HG03469 (cell line): ENCODE measurements around the gene RANBP9.

Source experiments
- ATAC-seq: cut with Tn5 transposase; IDR thresholded peaks from one replicate; pipeline ENCODE4 v1.9.1; 2021; ENCODE audit warnings: mild to moderate bottlenecking, moderate library complexity, moderate number of reproducible peaks; ENCODE audit not compliant: unreplicated experiment

The RANBP9 gene

GRCh38 chr6:13679996-13680395, 31.6 kb downstream of the RANBP9 start:
- ATAC-seq, result no peak

- ATAC-seq, result no peak
Observed at GRCh38 chr6:13678255-13678983, 33.2 kb downstream of the RANBP9 start.

DNA sequence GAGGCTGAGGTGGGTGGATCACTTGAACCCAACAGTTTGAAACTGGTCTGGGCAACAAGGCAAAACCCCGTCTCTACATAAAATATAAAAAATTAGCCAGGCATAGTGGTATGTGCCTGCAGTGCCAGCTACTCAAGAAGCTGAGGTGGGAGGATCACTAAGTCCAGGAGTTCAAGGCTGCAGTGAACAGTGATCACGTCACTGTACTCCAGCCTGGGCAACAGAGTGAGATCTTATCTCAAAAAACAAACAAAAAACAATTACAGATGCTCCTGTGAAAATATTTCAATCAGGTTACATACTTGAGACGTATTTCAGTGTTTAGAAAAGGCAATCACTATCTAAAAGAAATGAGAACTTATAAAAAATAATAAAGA, 33.8 kb downstream of the RANBP9 start:
- no peak for ATAC-seq

DNA sequence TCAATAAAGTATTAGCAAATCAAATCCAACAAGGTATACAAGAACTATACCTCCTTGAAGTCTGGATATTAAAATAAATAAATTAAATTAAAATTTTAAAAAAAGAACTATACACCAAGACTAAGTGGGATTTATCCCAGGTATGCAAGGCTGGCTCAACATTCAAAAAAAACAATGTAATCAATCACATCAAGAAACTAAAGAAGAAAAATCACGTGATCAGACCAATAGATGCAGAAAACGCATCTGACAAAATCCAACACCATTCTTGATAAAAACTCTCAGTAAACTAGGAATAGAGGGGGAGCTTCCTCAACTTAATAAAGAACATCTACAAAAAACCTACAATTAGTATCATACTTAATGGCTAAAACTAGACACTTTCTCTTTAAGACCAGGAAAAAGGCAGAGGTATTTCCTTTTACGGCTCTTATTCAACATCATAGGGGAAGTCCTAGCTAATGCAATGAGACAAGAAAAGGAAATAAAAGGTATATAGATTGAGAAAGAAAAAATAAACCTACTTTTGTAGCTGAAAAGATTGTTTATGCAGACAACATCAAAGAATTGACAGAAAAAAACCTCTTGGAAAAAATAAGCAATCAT, 35.0 kb downstream of the RANBP9 start:
- ATAC-seq, result no peak

- ATAC-seq, result no peak
Observed at GRCh38 chr6:13674533-13675190, 37.0 kb downstream of the RANBP9 start.

- no peak for ATAC-seq
Observed at GRCh38 chr6:13673825-13674444, 37.7 kb downstream of the RANBP9 start.

- no peak for ATAC-seq
Observed at GRCh38 chr6:13673368-13673767, 38.3 kb downstream of the RANBP9 start.

DNA sequence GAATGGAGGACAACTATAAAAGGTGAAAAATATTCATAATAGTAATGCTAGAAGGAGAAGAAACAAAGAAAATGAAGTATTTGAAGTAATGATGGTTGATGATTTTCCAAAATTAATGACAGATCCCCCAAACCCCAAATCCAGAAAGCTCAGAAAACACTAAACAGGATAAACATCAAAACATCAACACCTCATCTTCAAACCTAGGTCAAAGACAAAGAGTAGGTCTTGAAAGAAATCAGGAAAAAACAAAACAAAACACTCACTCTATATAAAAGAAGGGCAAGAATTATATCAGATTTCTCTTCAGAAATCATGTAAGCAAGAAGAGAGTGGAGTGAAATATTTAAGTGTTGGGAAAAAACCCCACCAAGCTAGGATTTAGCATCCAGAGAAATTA, 38.7 kb downstream of the RANBP9 start:
- no peak for ATAC-seq

DNA sequence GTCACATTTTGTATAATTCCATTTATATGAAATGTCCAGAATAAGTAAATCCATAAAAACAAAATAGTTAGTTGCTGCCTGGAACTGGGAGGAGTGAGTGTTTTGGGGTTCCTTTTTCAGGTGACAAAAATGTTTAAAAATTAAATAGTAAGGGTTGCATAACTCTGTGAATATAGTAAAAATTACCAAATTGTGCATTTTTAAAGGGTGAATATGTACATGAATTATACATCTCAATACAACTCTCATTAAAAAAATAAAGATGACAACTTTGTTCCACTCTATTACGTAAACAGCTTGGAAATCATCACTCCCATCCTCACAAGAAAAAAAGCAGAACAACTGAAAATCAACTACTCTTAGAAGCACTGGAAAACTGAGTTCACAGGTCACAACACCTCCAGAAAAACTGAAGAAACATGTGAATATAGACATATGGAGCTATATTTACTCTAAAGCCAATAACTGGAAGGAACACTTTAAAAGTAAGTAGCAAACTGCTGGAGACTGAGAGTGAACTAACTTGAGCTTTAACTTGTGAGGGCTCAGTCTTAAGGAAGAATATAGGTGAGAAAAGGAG, 40.0 kb downstream of the RANBP9 start:
- ATAC-seq, result no peak

GRCh38 chr6:13669476-13669875, 42.2 kb downstream of the RANBP9 start:
- no peak for ATAC-seq

DNA sequence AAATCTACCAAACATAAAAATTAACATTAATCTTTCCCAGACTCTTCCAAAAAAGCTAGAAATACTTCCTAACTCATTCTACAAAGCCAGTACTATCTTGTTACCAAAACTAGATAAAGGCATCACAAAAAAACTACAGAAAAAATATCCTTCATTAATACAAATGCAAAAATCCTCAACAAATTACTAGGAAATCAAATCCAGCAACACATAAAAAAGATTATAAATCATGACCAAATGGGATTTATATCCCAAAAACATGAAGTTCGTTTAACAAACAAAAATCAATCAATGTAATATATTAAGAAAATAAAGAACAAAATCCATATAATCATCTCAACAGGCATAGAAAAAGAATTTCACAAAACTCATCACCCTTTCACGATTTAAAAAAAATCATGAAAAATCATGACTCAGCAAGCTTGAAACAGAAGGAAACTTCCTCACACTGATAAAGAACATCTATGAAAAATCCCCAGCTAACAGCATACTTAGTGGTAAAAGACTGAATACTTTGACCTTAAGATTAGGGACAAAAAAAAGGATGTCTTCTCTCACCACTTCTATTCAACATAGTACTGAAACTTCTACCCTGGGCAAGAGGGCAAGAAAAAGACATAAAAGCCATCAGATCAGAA, 43.2 kb downstream of the RANBP9 start:
- no peak for ATAC-seq

GRCh38 chr6:13667655-13668054, 44.0 kb downstream of the RANBP9 start:
- ATAC-seq, result no peak

GRCh38 chr6:13666194-13667105, 45.2 kb downstream of the RANBP9 start:
- ATAC-seq, result no peak

- ATAC-seq, result no peak
Observed at GRCh38 chr6:13664703-13665352, 46.8 kb downstream of the RANBP9 start.

- no peak for ATAC-seq
Observed at GRCh38 chr6:13663986-13664385, 47.6 kb downstream of the RANBP9 start.

DNA sequence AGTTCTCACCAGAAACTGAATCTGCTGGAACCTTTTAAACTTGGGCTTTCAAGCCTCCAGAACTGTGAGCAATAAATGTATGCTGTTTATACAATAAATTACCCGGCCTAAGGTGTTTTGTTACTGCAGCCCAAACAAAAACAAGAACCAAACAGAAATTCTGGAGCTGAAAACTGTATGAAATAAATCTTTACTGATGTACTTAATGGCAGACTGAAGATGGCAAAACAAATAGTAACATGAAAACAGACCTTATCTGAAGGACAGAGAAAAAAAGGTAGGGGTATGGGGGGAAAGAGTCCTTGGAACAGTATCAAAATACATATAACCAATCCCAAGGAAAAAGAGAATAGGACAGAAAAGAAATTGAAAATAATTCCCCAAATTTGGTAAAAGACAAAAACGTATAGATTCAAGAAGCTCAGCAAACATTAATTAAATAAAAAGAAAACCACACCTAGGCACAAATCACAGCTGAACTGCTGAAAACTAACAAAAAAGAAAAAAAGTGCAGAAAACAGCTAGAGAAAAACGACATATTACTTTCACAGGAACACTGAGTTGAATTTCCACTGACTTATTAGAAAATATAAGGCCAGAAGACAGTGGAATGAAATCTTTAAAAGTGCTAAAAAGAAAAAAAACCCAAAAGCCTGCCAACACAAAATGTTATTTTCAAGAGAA, 48.8 kb downstream of the RANBP9 start:
- no peak for ATAC-seq

GRCh38 chr6:13661647-13662046, 50.0 kb downstream of the RANBP9 start:
- no peak for ATAC-seq

GRCh38 chr6:13660893-13661292, 50.7 kb downstream of the RANBP9 start:
- no peak for ATAC-seq

DNA sequence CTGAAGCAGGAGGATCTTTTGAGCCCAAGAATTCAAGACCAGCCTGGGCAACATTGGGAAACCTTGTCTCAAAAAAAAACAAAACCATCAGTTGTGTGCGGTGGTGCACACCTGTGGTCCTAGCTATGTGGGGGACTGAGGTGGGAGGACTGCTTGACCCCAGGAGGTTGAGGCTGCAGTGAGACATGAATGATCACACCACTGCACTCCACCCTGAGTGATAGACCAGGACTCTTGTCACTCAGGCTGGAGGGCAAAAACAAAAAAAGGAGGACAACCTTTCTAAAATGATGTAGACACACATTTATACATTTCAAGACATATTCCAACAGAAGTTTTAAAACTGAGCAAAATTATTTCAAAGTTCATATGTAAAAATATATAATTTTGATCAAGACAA, 51.4 kb downstream of the RANBP9 start:
- ATAC-seq, result no peak
